ENCODE measurements around the gene OXSR1.

The OXSR1 gene

GRCh38 chr3:38164952-38165721 is at the start of gene OXSR1:
OXSR1 (plus strand) TSS chr3:38165537; CDS start chr3:38165877, 340 bp downstream.
- H3K27ac ChIP-seq = peak within 1 kb of the TSS; percentile 93
- no peak for TF ChIP-seq ZFX (IDR thresholded peaks at IDR 0.05; ENCODE audit: borderline replicate concordance)
- no peak for TF ChIP-seq CTCF (IDR thresholded peaks at IDR 0.05)

- TF ChIP-seq CTCF (IDR thresholded peaks at IDR 0.05) (no peak), ZFX (IDR thresholded peaks at IDR 0.05; ENCODE audit: borderline replicate concordance) (no peak)
- no peak overlapping the region for H3K27ac ChIP-seq
Measured at GRCh38 chr3:38115645-38116427, 49.5 kb upstream of the OXSR1 start.

- H3K27ac ChIP-seq = no peak overlapping the region
- TF ChIP-seq CTCF (IDR thresholded peaks at IDR 0.05) (no peak), ZFX (IDR thresholded peaks at IDR 0.05; ENCODE audit: borderline replicate concordance) (no peak)
Measured at GRCh38 chr3:38116471-38117162, 48.7 kb upstream of the OXSR1 start.

- TF ChIP-seq CTCF (IDR thresholded peaks at IDR 0.05) = no peak
- no peak for TF ChIP-seq ZFX (IDR thresholded peaks at IDR 0.05; ENCODE audit: borderline replicate concordance)
- H3K27ac ChIP-seq = no peak overlapping the region
Measured at GRCh38 chr3:38117163-38117716, 48.1 kb upstream of the OXSR1 start.

- 0 out of 2 replicates have a peak overlapping the region, but pooled peaks have one; percentile 8 for H3K27ac ChIP-seq
- TF ChIP-seq ZFX (IDR thresholded peaks at IDR 0.05; ENCODE audit: borderline replicate concordance) (no peak), CTCF (IDR thresholded peaks at IDR 0.05) (peak; percentile 71)
Measured at GRCh38 chr3:38117748-38118420, 47.5 kb upstream of the OXSR1 start.

GRCh38 chr3:38118421-38119247 is 46.7 kb upstream of the OXSR1 start:
- 0 out of 2 replicates have a peak overlapping the region, but pooled peaks have one; percentile 8 for H3K27ac ChIP-seq
- TF ChIP-seq ZFX (IDR thresholded peaks at IDR 0.05; ENCODE audit: borderline replicate concordance) = no peak
- TF ChIP-seq CTCF (IDR thresholded peaks at IDR 0.05) = no peak

Measured in 22Rv1 (cell line).